NCI-H1048 (cell line): ENCODE measurements around the gene CYTH3.

Experiments
- DNase-seq: peaks from one replicate; lab custom pipeline; 2025; lab: John Stamatoyannopoulos, UW

CYTH3 gene

GRCh38 chr7:6165521-6166320 is 106.7 kb downstream of the CYTH3 start:
- DNase-seq, result no peak

- no peak for DNase-seq
These were observed 107.3 kb downstream of the CYTH3 start for GRCh38 chr7:6165075-6165474.

- no peak for DNase-seq
These were observed 107.9 kb downstream of the CYTH3 start for GRCh38 chr7:6164491-6164890.

GRCh38 chr7:6164010-6164409 is 108.4 kb downstream of the CYTH3 start:
- no peak for DNase-seq

- no peak for DNase-seq
These were observed 109.0 kb downstream of the CYTH3 start for GRCh38 chr7:6163402-6163801.

GRCh38 chr7:6162650-6163366 is 109.6 kb downstream of the CYTH3 start:
- DNase-seq, result no peak

- DNase-seq, result no peak
These were observed 110.1 kb downstream of the CYTH3 start for GRCh38 chr7:6162331-6162620.

- no peak for DNase-seq
These were observed 110.7 kb downstream of the CYTH3 start for GRCh38 chr7:6161463-6162330.

- DNase-seq, result no peak
These were observed 112.2 kb downstream of the CYTH3 start for GRCh38 chr7:6160191-6160623.

- no peak for DNase-seq
These were observed 112.8 kb downstream of the CYTH3 start for GRCh38 chr7:6159524-6160031.

- no peak for DNase-seq
These were observed 113.3 kb downstream of the CYTH3 start for GRCh38 chr7:6159097-6159483.

- no peak for DNase-seq
These were observed 113.9 kb downstream of the CYTH3 start for GRCh38 chr7:6158424-6159096.

GRCh38 chr7:6157685-6158423 is 114.6 kb downstream of the CYTH3 start:
- no peak for DNase-seq

GRCh38 chr7:6156734-6157133 is 115.7 kb downstream of the CYTH3 start:
- no peak for DNase-seq

- DNase-seq, result no peak
These were observed 116.8 kb downstream of the CYTH3 start for GRCh38 chr7:6155596-6155995.

GRCh38 chr7:6154542-6155404 is 117.7 kb downstream of the CYTH3 start:
- no peak for DNase-seq

GRCh38 chr7:6153646-6154541 is 118.5 kb downstream of the CYTH3 start:
- no peak for DNase-seq

GRCh38 chr7:6151994-6152735 is 120.3 kb downstream of the CYTH3 start:
- DNase-seq, result no peak
